HUES48 (cell line): ENCODE data around the gene RAD51B.
"Not testable (repeated sequence)": the region's sequence is repeated elsewhere in the genome, so short reads cannot be mapped to it uniquely, and the experiment has no call there.

Experiments
- H3K27ac ChIP-seq: one replicate; pipeline ENCODE4 v1.7.0; 2013; ENCODE audit warnings: low read depth, low read length, inconsistent platforms
- H3K27me3 ChIP-seq: 2 replicates; pipeline ENCODE4 v1.6.1; 2013; ENCODE audit warnings: mild to moderate bottlenecking, low read length; ENCODE audit not compliant: control insufficient read depth, insufficient read depth
- H3K36me3 ChIP-seq: 2 replicates; pipeline ENCODE4 v1.6.1; 2013; ENCODE audit warnings: low read length; ENCODE audit not compliant: control insufficient read depth, insufficient read depth
- H3K4me1 ChIP-seq: 2 replicates; pipeline ENCODE4 v1.6.1; 2013; ENCODE audit warnings: mild to moderate bottlenecking, low read length; ENCODE audit not compliant: control insufficient read depth, insufficient read depth
- H3K4me3 ChIP-seq: 2 replicates; pipeline ENCODE4 v1.5.1; 2013; ENCODE audit warnings: mild to moderate bottlenecking, low read depth, low read length
- H3K9ac ChIP-seq: 2 replicates; pipeline ENCODE4 v1.6.1; 2013; ENCODE audit warnings: mild to moderate bottlenecking, low read depth, low read length, moderate library complexity
- H3K9me3 ChIP-seq: 2 replicates; pipeline ENCODE4 v1.6.1; 2013; ENCODE audit warnings: low read length; ENCODE audit not compliant: control insufficient read depth, insufficient read depth

RAD51B gene

GRCh38 chr14:68435631-68436030 lies 616.1 kb downstream of the RAD51B start:
- H3K4me3 ChIP-seq, H3K27me3 ChIP-seq, H3K9me3 ChIP-seq, H3K4me1 ChIP-seq, H3K27ac ChIP-seq, H3K36me3 ChIP-seq, H3K9ac ChIP-seq: not testable (repeated sequence)

GRCh38 chr14:68439676-68440075 lies 620.1 kb downstream of the RAD51B start:
- H3K36me3 ChIP-seq = no peaks in the 10 kb centered on the region
- no peaks in the 10 kb centered on the region for H3K4me1 ChIP-seq
- H3K27me3 ChIP-seq = no peaks in the 10 kb centered on the region
- H3K4me3 ChIP-seq = no peak overlapping the region
- no peaks in the 10 kb centered on the region for H3K9me3 ChIP-seq
- H3K9ac ChIP-seq = no peak overlapping the region
- no peak overlapping the region for H3K27ac ChIP-seq

GRCh38 chr14:68440820-68441219 lies 621.2 kb downstream of the RAD51B start:
- no peaks in the 10 kb centered on the region for H3K36me3 ChIP-seq
- no peak overlapping the region for H3K4me3 ChIP-seq
- no peak overlapping the region for H3K9ac ChIP-seq
- H3K27ac ChIP-seq = no peak overlapping the region
- no peaks in the 10 kb centered on the region for H3K4me1 ChIP-seq
- no peaks in the 10 kb centered on the region for H3K27me3 ChIP-seq
- H3K9me3 ChIP-seq = no peaks in the 10 kb centered on the region

GRCh38 chr14:68441542-68441941 lies 622.0 kb downstream of the RAD51B start:
- Histone ChIP-seq H3K9ac (no peak overlapping the region), H3K9me3 (no peaks in the 10 kb centered on the region), H3K4me1 (no peaks in the 10 kb centered on the region), H3K27ac (no peak overlapping the region), H3K4me3 (no peak overlapping the region), H3K36me3 (no peaks in the 10 kb centered on the region), H3K27me3 (no peaks in the 10 kb centered on the region)

GRCh38 chr14:68442828-68443629 lies 623.5 kb downstream of the RAD51B start:
- H3K4me1 ChIP-seq = peaks cover 1% of the 10 kb centered on the region; the same call in 1 of the 2 replicates
- H3K36me3 ChIP-seq = no peaks in the 10 kb centered on the region
- no peaks in the 10 kb centered on the region for H3K9me3 ChIP-seq
- no peak overlapping the region for H3K27ac ChIP-seq
- no peak overlapping the region for H3K9ac ChIP-seq
- H3K4me3 ChIP-seq = no peak overlapping the region
- H3K27me3 ChIP-seq = no peaks in the 10 kb centered on the region

GRCh38 chr14:68444449-68445168 lies 625.0 kb downstream of the RAD51B start:
- Histone ChIP-seq H3K27me3 (no peaks in the 10 kb centered on the region), H3K36me3 (no peaks in the 10 kb centered on the region), H3K27ac (no peak overlapping the region), H3K9ac (no peak overlapping the region), H3K4me3 (no peak overlapping the region), H3K9me3 (no peaks in the 10 kb centered on the region), H3K4me1 (peaks cover 17% of the 10 kb centered on the region)

GRCh38 chr14:68446243-68447040 lies 626.9 kb downstream of the RAD51B start:
- Histone ChIP-seq H3K9ac (no peak overlapping the region), H3K27me3 (no peaks in the 10 kb centered on the region), H3K9me3 (no peaks in the 10 kb centered on the region), H3K4me3 (no peak overlapping the region), H3K36me3 (no peaks in the 10 kb centered on the region), H3K27ac (no peak overlapping the region), H3K4me1 (peaks cover 32% of the 10 kb centered on the region)

GRCh38 chr14:68447581-68448251 lies 628.1 kb downstream of the RAD51B start:
- Histone ChIP-seq H3K27ac (no peak overlapping the region), H3K9ac (no peak overlapping the region), H3K4me3 (no peak overlapping the region), H3K9me3 (no peaks in the 10 kb centered on the region), H3K36me3 (no peaks in the 10 kb centered on the region), H3K27me3 (no peaks in the 10 kb centered on the region), H3K4me1 (peaks cover 36% of the 10 kb centered on the region)

- H3K27me3 ChIP-seq = no peaks in the 10 kb centered on the region
- H3K36me3 ChIP-seq = no peaks in the 10 kb centered on the region
- H3K9ac ChIP-seq = no peak overlapping the region
- no peak overlapping the region for H3K27ac ChIP-seq
- H3K4me3 ChIP-seq = no peak overlapping the region
- H3K9me3 ChIP-seq = no peaks in the 10 kb centered on the region
- peaks cover 36% of the 10 kb centered on the region for H3K4me1 ChIP-seq
These were observed 628.8 kb downstream of the RAD51B start for GRCh38 chr14:68448252-68448902.

GRCh38 chr14:68449561-68450181 lies 630.1 kb downstream of the RAD51B start:
- Histone ChIP-seq H3K27me3 (no peaks in the 10 kb centered on the region), H3K9me3 (peaks cover 2% of the 10 kb centered on the region; the same call in 1 of the 2 replicates), H3K4me1 (peaks cover 36% of the 10 kb centered on the region), H3K9ac (no peak overlapping the region), H3K36me3 (no peaks in the 10 kb centered on the region), H3K27ac (peak overlapping the region; percentile 90), H3K4me3 (peak overlapping the region; percentile 20)
